COLO668 (cell line): ENCODE results near the gene RPS27A.
"Not testable (repeated sequence)": the region's sequence is repeated elsewhere in the genome, so short reads cannot be mapped to it uniquely, and the experiment has no call there.

Source experiments
- DNase-seq: peaks from one replicate; lab custom pipeline; 2025; ENCODE audit not compliant: unreplicated experiment; lab: John Stamatoyannopoulos, UW

Gene RPS27A

GRCh38 chr2:55236992-55237543, 4.6 kb downstream of the RPS27A start:
- DNase-seq, result no peak

- DNase-seq, result no peak
Measured at GRCh38 chr2:55239656-55240222, 7.3 kb downstream of the RPS27A start.

GRCh38 chr2:55241582-55241981, 9.1 kb downstream of the RPS27A start:
- DNase-seq, result not testable (repeated sequence)

GRCh38 chr2:55242617-55243016, 10.1 kb downstream of the RPS27A start:
- DNase-seq, result no peak

GRCh38 chr2:55245411-55245810, 12.9 kb downstream of the RPS27A start:
- DNase-seq, result no peak

GRCh38 chr2:55247025-55247424, 14.5 kb downstream of the RPS27A start:
- no peak for DNase-seq

- DNase-seq, result no peak
Measured at GRCh38 chr2:55252832-55253231, 20.3 kb downstream of the RPS27A start.

GRCh38 chr2:55259586-55259985, 27.1 kb downstream of the RPS27A start:
- DNase-seq, result not testable (repeated sequence)

- no peak for DNase-seq
Measured at GRCh38 chr2:55268288-55268906, 35.9 kb downstream of the RPS27A start.

- peak; percentile 97 for DNase-seq
Measured at GRCh38 chr2:55268907-55269644, 36.6 kb downstream of the RPS27A start, which contains the start of gene MTIF2. MTIF2 (minus strand) TSS chr2:55269231; CDS start chr2:55263858, 5,373 bp downstream.

- DNase-seq, result peak; percentile 4
Measured at GRCh38 chr2:55269645-55269990, 37.1 kb downstream of the RPS27A start.

- DNase-seq, result not testable (repeated sequence)
Measured at GRCh38 chr2:55274346-55274745, 41.9 kb downstream of the RPS27A start.

- DNase-seq, result no peak
Measured at GRCh38 chr2:55277310-55277709, 44.8 kb downstream of the RPS27A start.

- not testable (repeated sequence) for DNase-seq
Measured at GRCh38 chr2:55279214-55279835, 46.8 kb downstream of the RPS27A start.

- not testable (repeated sequence) for DNase-seq
Measured at GRCh38 chr2:55279859-55280424, 47.5 kb downstream of the RPS27A start.

- not testable (repeated sequence) for DNase-seq
Measured at GRCh38 chr2:55280851-55281546, 48.5 kb downstream of the RPS27A start.

GRCh38 chr2:55282110-55282917, 49.8 kb downstream of the RPS27A start:
- DNase-seq, result peak; percentile 94

GRCh38 chr2:55283083-55283482, 50.6 kb downstream of the RPS27A start:
- DNase-seq, result no peak
